Measurements from ENCODE around the gene RPL36AL. TPM values are rescaled to one million over a fixed set of nuclear protein-coding genes. Genes with fewer than 3 reads are reported as not detected.

Gene RPL36AL
- total RNA-seq, 1 experiment from 2014 or later = 181 TPM

DNA sequence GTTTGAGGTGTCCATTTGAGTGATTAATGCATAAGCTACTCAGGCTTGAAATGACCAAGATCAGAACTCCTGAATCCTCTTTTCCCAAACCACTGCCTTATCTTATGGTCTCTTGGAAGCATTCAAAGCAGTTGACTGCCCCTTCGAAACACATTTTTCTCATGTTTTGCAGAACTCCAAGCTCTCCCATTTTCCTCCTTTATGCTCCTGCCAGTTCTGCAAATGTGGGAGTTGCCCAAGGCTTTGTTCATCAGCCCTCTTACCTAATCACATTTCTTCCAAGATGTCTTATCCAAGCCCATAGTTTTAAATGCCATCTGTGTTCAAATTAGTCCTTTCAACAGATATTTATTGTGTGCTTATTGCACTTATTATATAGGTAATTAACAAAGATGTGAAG, 16.4 kb upstream of the RPL36AL start:
- no peaks in the 10 kb centered on the region for H3K27me3 ChIP-seq (replicated peaks; ENCODE audit: control insufficient read depth, insufficient read depth, low read length)
- ChIA-PET POLR2A (no interaction called here), CTCF (no interaction called here)
- peaks cover 2% of the 10 kb centered on the region for H3K36me3 ChIP-seq (ENCODE audit: control insufficient read depth, insufficient read depth, low read length)
- no peak overlapping the region for H3K4me3 ChIP-seq (ENCODE audit: low read depth, low read length)
- H3K9me3 ChIP-seq = no peaks in the 10 kb centered on the region
- BruUV-seq (replicated peaks) = no TSS peak
- no peak for DNase-seq
- peak overlapping the region; percentile 46 for H3K27ac Mint-ChIP-seq (ENCODE audit: unreplicated experiment)
- no peaks in the 10 kb centered on the region for H3K9me3 Mint-ChIP-seq (ENCODE audit: unreplicated experiment)
- H3K36me3 Mint-ChIP-seq (ENCODE audit: insufficient read depth, unreplicated experiment) = peaks cover 79% of the 10 kb centered on the region
- TF ChIP-seq, protein P1, sequence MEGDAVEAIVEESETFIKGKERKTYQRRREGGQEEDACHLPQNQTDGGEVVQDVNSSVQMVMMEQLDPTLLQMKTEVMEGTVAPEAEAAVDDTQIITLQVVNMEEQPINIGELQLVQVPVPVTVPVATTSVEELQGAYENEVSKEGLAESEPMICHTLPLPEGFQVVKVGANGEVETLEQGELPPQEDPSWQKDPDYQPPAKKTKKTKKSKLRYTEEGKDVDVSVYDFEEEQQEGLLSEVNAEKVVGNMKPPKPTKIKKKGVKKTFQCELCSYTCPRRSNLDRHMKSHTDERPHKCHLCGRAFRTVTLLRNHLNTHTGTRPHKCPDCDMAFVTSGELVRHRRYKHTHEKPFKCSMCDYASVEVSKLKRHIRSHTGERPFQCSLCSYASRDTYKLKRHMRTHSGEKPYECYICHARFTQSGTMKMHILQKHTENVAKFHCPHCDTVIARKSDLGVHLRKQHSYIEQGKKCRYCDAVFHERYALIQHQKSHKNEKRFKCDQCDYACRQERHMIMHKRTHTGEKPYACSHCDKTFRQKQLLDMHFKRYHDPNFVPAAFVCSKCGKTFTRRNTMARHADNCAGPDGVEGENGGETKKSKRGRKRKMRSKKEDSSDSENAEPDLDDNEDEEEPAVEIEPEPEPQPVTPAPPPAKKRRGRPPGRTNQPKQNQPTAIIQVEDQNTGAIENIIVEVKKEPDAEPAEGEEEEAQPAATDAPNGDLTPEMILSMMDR (IDR thresholded peaks at IDR 0.05; ENCODE audit: insufficient read depth in 1 of 2, low read depth in 1 of 2, low read length in 1 of 2, severe bottlenecking in 1 of 2, unreplicated experiment in 1 of 2) = no peak
- peaks cover 18% of the 10 kb centered on the region for H3K4me1 Mint-ChIP-seq (ENCODE audit: low read depth, unreplicated experiment)
- H3K4me1 ChIP-seq = peaks cover 22% of the 10 kb centered on the region
- intact Hi-C loops (cut with micrococcal nuclease; ENCODE audit: unreplicated experiment) = no loop called here
- no peaks in the 10 kb centered on the region for H3K27me3 Mint-ChIP-seq (ENCODE audit: insufficient read depth, unreplicated experiment)
- peak overlapping the region; percentile 93 for H3K4me3 Mint-ChIP-seq (ENCODE audit: unreplicated experiment)

DNA sequence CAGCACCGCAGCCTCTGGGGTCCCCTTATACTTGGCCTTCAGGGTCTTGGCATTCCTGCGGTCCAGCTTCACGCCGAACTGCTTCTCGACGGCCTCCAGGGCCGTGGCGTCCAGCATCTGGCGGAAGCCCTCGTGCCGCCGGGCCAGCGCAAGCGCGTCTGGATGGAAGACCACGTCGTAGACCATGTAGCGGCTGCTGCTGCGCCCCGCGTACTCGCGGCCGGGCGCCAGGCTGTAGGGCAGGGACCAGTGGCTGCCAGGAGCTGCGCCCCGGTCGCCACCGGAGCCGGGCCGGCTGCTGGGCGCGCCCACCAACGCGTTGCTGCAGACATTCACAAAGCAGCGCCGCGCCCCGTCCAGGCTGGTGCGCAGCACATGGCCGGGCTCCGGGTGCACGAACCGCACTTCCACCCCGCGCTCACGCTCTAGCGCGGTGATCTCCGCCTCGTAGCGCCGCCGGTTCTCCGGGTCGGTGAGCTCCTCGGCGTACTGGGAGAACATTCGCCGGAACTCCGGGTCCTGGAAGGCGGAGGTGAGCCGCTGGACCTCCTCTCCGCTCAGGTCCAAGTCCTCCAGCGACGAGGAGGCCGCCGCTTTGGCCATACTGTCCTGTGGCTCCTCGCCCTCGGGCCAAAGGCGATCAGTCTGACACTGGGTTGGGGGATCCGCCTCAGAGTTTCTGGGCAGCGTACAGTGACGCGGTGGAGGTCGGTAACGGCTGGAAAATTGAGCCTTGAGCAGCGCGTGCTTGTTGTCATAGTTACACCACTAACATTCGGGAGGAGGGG, 14.3 kb upstream of the RPL36AL start, which contains the start of gene DNAAF2:
Gene DNAAF2, minus strand, starts transcription at position 698 of the 788 bp plus-strand sequence. Its CDS starts 95 bp downstream, at position 603.
- Mint-ChIP-seq H3K27me3 (ENCODE audit: insufficient read depth, unreplicated experiment) (no peaks in the 10 kb centered on the region), H3K27ac (ENCODE audit: unreplicated experiment) (peak within 1 kb of the TSS; percentile 99), H3K4me1 (ENCODE audit: low read depth, unreplicated experiment) (peaks cover 16% of the 10 kb centered on the region), H3K4me3 (ENCODE audit: unreplicated experiment) (peak within 1 kb of the TSS; percentile 93), H3K36me3 (ENCODE audit: insufficient read depth, unreplicated experiment) (peaks cover 71% of the 10 kb centered on the region), H3K9me3 (ENCODE audit: unreplicated experiment) (no peaks in the 10 kb centered on the region)
- CTCF ChIA-PET = interaction anchor here (0.7 to 1.9 kb wide), 16 partner anchors 11 to 233 kb away, joined by 3 to 23 read pairs (median 6); partner anchors contain the start of genes KLHDC2, MGAT2, NEMF and POLE2
- Histone ChIP-seq H3K27me3 (replicated peaks; ENCODE audit: control insufficient read depth, insufficient read depth, low read length) (no peaks in the 10 kb centered on the region), H3K4me1 (peaks cover 16% of the 10 kb centered on the region), H3K4me3 (ENCODE audit: low read depth, low read length) (peak within 1 kb of the TSS; percentile 92), H3K9me3 (no peaks in the 10 kb centered on the region), H3K36me3 (ENCODE audit: control insufficient read depth, insufficient read depth, low read length) (no peaks in the 10 kb centered on the region; the same call in 1 of the 2 replicates)
- TSS peak; percentile 14 for BruUV-seq (replicated peaks)
- TF ChIP-seq, protein P1 (IDR thresholded peaks at IDR 0.05; ENCODE audit: insufficient read depth in 1 of 2, low read depth in 1 of 2, low read length in 1 of 2, severe bottlenecking in 1 of 2, unreplicated experiment in 1 of 2) = no peak
- POLR2A ChIA-PET = interaction anchor here (0.6 to 1.5 kb wide), 8 partner anchors 11 to 228 kb away, joined by 3 to 28 read pairs (median 6); partner anchors contain the start of genes KLHDC2, LRR1, MGAT2 and POLE2
- DNase-seq = peak; percentile 74 to 78
- intact Hi-C loops (cut with micrococcal nuclease; ENCODE audit: unreplicated experiment) = loop anchor here (1.0 to 5.0 kb wide), 4 partner anchors 54 to 218 kb away; partner anchors contain the start of genes NEMF and POLE2
